K562 (cell line): ENCODE measurements around the gene TRIM38. TPM values are rescaled to one million over a fixed set of nuclear protein-coding genes. Genes with fewer than 3 reads are reported as not detected.

ENCODE experiments used
- CBFA2T2 ChIP-seq: fragments of 450-650 bp; conservative IDR thresholded peaks from 2 replicates; pipeline ENCODE4 v1.6.1; 2017; ENCODE audit warnings: mild to moderate bottlenecking
- CLOCK ChIP-seq: fragments of 250-450 bp; sonication (Bioruptor Pico); IDR thresholded peaks from 2 replicates; pipeline ENCODE4 v1.4.0; 2020; ENCODE audit warnings: mild to moderate bottlenecking, moderate library complexity, borderline replicate concordance
- GTF2B ChIP-seq: IDR thresholded peaks from 2 replicates; pipeline ENCODE4 v1.6.1; 2011; ENCODE audit not compliant: insufficient read length; ENCODE audit errors: extremely low read depth
- HDAC8 ChIP-seq: fragments of 450-650 bp; IDR thresholded peaks from 2 replicates; pipeline ENCODE4 v1.6.1; 2016; ENCODE audit warnings: mild to moderate bottlenecking, missing genetic modification characterization, moderate library complexity, missing compliant biosample characterization
- MCM3 ChIP-seq: fragments of 450-650 bp; IDR thresholded peaks from 2 replicates; pipeline ENCODE4 v1.6.1; 2016
- MXI1 ChIP-seq: IDR thresholded peaks from 2 replicates; pipeline ENCODE4 v1.6.1; 2011; ENCODE audit warnings: low read depth, mild to moderate bottlenecking, improper control_type of control experiment, low read length
- NCOA6 ChIP-seq: fragments of 450-650 bp; IDR thresholded peaks from 2 replicates; pipeline ENCODE4 v1.6.1; 2017; ENCODE audit warnings: mild to moderate bottlenecking
- NFYB ChIP-seq: IDR thresholded peaks from 2 replicates; pipeline ENCODE4 v1.6.1; 2011; ENCODE audit warnings: mild to moderate bottlenecking, moderate library complexity; ENCODE audit not compliant: insufficient read length; ENCODE audit errors: extremely low read depth
- PRDM10 ChIP-seq: fragments of 450-650 bp; IDR thresholded peaks from 2 replicates; pipeline ENCODE4 v1.6.1; 2018; ENCODE audit not compliant: partially characterized antibody
- SP1 ChIP-seq: sonication (generic); formaldehyde crosslinking; IDR thresholded peaks from 2 replicates; pipeline ENCODE4 v1.8.1; 2022; ENCODE audit warnings: mild to moderate bottlenecking, missing genetic modification reagents
- SPI1 ChIP-seq: IDR thresholded peaks from 2 replicates; pipeline ENCODE4 v1.6.1; 2011; ENCODE audit warnings: low read depth, low read length, control low read depth, borderline replicate concordance
- SRSF3 ChIP-seq: fragments of 200-400 bp; formaldehyde crosslinking; IDR thresholded peaks from 2 replicates; pipeline ENCODE4 v1.6.1; 2016; ENCODE audit warnings: mild to moderate bottlenecking, low read length, moderate library complexity; ENCODE audit not compliant: insufficient read depth
- TAF7 ChIP-seq: fragments of 450-650 bp; IDR thresholded peaks from 2 replicates; pipeline ENCODE4 v1.6.1; 2016; ENCODE audit warnings: missing genetic modification characterization, missing compliant biosample characterization
- TSC22D4 ChIP-seq: fragments of 450-650 bp; IDR thresholded peaks from 2 replicates; pipeline ENCODE4 v1.6.1; 2016; ENCODE audit warnings: missing genetic modification characterization, missing biosample characterization, control low read depth
- ZNF121 ChIP-seq: sonication (generic); formaldehyde crosslinking; conservative IDR thresholded peaks from 2 replicates; pipeline ENCODE4 v1.8.0; 2022; ENCODE audit warnings: missing genetic modification reagents
- ZNF140 ChIP-seq: fragments of 250-450 bp; sonication (Bioruptor Pico); IDR thresholded peaks from 2 replicates; pipeline ENCODE4 v1.8.0; 2021; ENCODE audit warnings: moderate library complexity, mild to moderate bottlenecking, inconsistent platforms
- ZNF174 ChIP-seq: fragments of 250-450 bp; sonication (Bioruptor Pico); IDR thresholded peaks from 2 replicates; pipeline ENCODE4 v1.4.0; 2020; ENCODE audit warnings: mild to moderate bottlenecking
- ZNF408 ChIP-seq: fragments of 250-450 bp; sonication (Bioruptor Pico); IDR thresholded peaks from 2 replicates; pipeline ENCODE4 v1.4.0; 2020; ENCODE audit warnings: low read depth, mild to moderate bottlenecking, moderate library complexity
- ZNF79 ChIP-seq: fragments of 250-450 bp; sonication (Bioruptor Pico); IDR thresholded peaks from 2 replicates; pipeline ENCODE4 v1.4.0; 2020; ENCODE audit warnings: low read depth, mild to moderate bottlenecking, moderate library complexity
- polyA plus RNA-seq, 8 experiments: library from polyadenylated mRNA; depleted of rRNA in 4 of 8; stranded (reverse) in 5 of 8; unstranded in 3 of 8; fragments of >200 nt; fragmentation: Nextera tagmentation in 2 of 8; fragmentation: Illumina TruSeq in 1 of 8; extraction: Ambion mirVana in 2 of 8; extraction: Trizol in 1 of 8; gene quantifications; 2 replicates each; pipeline versions ENCODE4 v1.2.1 to v1.2.3, GENCODE V29; 2011 to 2014; ENCODE audit warnings: inconsistent platforms in 1 of 8, missing spikeins in 1 of 8
- total RNA-seq, 7 experiments: library from RNA; depleted of rRNA in 6 of 7; stranded (reverse); fragments of >200 nt in 6 of 7; fragmentation: Illumina TruSeq in 2 of 7; extraction: Trizol in 2 of 7; gene quantifications; 2 replicates each; pipeline versions ENCODE4 v1.2.1 to v1.2.3, GENCODE V29; 2011 to 2021; ENCODE audit warnings: low replicate concordance in 1 of 7
- TF ChIP-seq, protein P1 (sequence below): fragments of 250-450 bp; sonication (Bioruptor Pico); IDR thresholded peaks from 2 replicates; pipeline ENCODE4 v1.5.1; 2021; ENCODE audit warnings: mild to moderate bottlenecking

The TRIM38 gene
- total and polyA plus RNA-seq, 9 of the 15 experiments (the other 6 are each of a cell fraction or from before 2014, with no cell fraction given) = 1.7 to 6.7 (median 6.3) TPM

DNA sequence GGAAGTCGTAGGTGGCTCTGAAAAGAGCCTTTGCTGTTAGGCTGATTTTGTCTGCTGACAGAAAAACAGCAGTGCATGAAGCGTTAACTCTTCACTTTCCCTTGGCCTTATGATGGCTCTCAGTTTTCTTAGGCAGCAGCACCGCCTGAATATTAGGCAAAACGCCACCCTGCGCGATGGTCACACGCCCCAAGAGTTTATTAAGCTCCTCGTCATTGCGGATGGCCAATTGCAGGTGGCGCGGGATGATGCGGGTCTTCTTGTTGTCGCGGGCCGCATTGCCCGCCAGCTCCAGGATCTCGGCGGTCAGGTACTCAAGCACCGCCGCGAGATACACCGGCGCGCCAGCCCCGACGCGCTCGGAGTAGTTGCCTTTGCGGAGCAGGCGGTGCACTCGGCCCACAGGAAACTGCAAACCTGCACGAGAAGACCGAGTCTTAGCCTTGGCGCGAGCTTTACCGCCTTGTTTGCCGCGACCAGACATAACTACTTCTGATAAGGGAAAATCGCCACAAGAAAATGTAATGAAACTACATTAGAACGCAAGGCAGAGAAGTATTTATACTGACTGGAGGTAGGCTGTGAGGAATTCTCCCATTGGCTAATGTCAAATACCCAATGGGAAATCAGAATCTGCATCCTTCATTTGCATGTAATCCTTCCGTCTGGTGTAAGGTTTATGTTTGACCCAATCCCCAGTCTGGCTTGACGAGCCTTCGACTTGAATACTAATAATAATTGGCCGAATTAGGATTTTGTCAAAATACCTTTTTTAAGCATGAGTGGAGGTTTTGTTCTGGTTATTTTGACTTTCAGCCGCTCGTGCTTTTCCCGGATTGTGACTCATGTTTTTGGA lies 70.7 kb downstream of the TRIM38 start (continued):
- 0 out of 2 replicates have a peak, but pooled peaks have one; percentile 46 for TF ChIP-seq CLOCK (CRISPR knock-in tag)
- no peak for TF ChIP-seq CBFA2T2
- TF ChIP-seq MXI1 = 0 out of 2 replicates have a peak, but pooled peaks have one; percentile 7
- peak; percentile 84 for TF ChIP-seq SP1 (CRISPR knock-in tag)
- TF ChIP-seq HDAC8 (tag) = no peak
- peak; percentile 96 for TF ChIP-seq GTF2B
- TF ChIP-seq PRDM10 = peak; percentile 17
- TF ChIP-seq, protein P1, sequence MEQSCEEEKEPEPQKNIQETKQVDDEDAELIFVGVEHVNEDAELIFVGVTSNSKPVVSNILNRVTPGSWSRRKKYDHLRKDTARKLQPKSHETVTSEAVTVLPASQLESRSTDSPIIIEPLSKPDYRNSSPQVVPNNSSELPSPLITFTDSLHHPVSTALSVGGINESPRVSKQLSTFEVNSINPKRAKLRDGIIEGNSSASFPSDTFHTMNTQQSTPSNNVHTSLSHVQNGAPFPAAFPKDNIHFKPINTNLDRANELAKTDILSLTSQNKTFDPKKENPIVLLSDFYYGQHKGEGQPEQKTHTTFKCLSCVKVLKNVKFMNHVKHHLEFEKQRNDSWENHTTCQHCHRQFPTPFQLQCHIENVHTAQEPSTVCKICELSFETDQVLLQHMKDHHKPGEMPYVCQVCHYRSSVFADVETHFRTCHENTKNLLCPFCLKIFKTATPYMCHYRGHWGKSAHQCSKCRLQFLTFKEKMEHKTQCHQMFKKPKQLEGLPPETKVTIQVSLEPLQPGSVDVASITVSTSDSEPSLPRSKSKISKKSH (CRISPR knock-in tag) = no peak
- peak; percentile 65; the same call in 1 of the 2 replicates for TF ChIP-seq TAF7 (tag)
- no peak for TF ChIP-seq ZNF79 (CRISPR knock-in tag)
- TF ChIP-seq NFYB = peak; percentile 61
- no peak for TF ChIP-seq SRSF3
- 0 out of 2 replicates have a peak, but pooled peaks have one; percentile 33 for TF ChIP-seq ZNF174 (CRISPR knock-in tag)
- TF ChIP-seq ZNF121 (CRISPR knock-in tag) = no peak
- TF ChIP-seq MCM3 = no peak
- TF ChIP-seq ZNF408 (CRISPR knock-in tag) = no peak
- no peak for TF ChIP-seq TSC22D4 (tag)
- TF ChIP-seq NCOA6 = no peak
- no peak for TF ChIP-seq ZNF140 (CRISPR knock-in tag)
- no peak for TF ChIP-seq SPI1
